Keratinocyte (primary cell): ENCODE results near the gene GALNT8. TPM values are rescaled to one million over a fixed set of nuclear protein-coding genes. Genes with fewer than 3 reads are reported as not detected.

Experiments
- DNase-seq: peaks from one replicate; pipeline ENCODE4 v3.0.0-alpha.2; 2011; ENCODE audit warnings: low read depth, missing footprints, low spot score
- FAIRE-seq: peaks from 2 replicates; lab custom pipeline; 2011; peaks lifted over from hg19 to GRCh38; lab: Jason Lieb, UNC
- H2AFZ ChIP-seq: 2 replicates; pipeline ENCODE4 v1.6.0; 2012; ENCODE audit warnings: low read length, control low read depth, inconsistent platforms; ENCODE audit not compliant: control insufficient read depth
- H3K27ac ChIP-seq: 2 replicates; pipeline ENCODE4 v1.5.1; 2011; ENCODE audit warnings: low read length; ENCODE audit not compliant: control insufficient read depth, insufficient read depth
- H3K27me3 ChIP-seq: 3 replicates; pipeline ENCODE4 v1.6.0; 2011; ENCODE audit warnings: low read length; ENCODE audit not compliant: control insufficient read depth, insufficient read depth; ENCODE audit errors: extremely low read depth
- H3K36me3 ChIP-seq, 2 experiments: 2 replicates in 1 of 2; 3 replicates in 1 of 2; pipeline ENCODE4 v1.5.1; 2011; ENCODE audit warnings: low read length in 2 of 2, mild to moderate bottlenecking in 1 of 2; ENCODE audit not compliant: control insufficient read depth in 2 of 2, insufficient read depth in 2 of 2; ENCODE audit errors: extremely low read depth in 1 of 2
- H3K4me1 ChIP-seq: 3 replicates; pipeline ENCODE4 v1.5.1; 2011; ENCODE audit warnings: low read length; ENCODE audit not compliant: control insufficient read depth, insufficient read depth; ENCODE audit errors: extremely low read depth
- H3K4me2 ChIP-seq: 3 replicates; pipeline ENCODE4 v1.6.0; 2011; ENCODE audit warnings: low read depth, low read length; ENCODE audit not compliant: control insufficient read depth, insufficient read depth; ENCODE audit errors: extremely low read depth
- H3K4me3 ChIP-seq, 3 experiments: fragments of 200-600 bp in 1 of 3; sonication (generic) in 1 of 3; 2 replicates in 2 of 3; 3 replicates in 1 of 3; pipeline ENCODE4 v1.5.1; 2011 to 2016; ENCODE audit warnings: low read length in 3 of 3, mild to moderate bottlenecking in 3 of 3, control low read depth in 2 of 3, inconsistent platforms in 1 of 3, low read depth in 1 of 3, mixed read lengths in 1 of 3, mixed run types in 1 of 3, moderate library complexity in 1 of 3; ENCODE audit not compliant: control insufficient read depth in 2 of 3, insufficient read depth in 2 of 3; ENCODE audit errors: extremely low read depth in 1 of 3
- H3K79me2 ChIP-seq: 2 replicates; pipeline ENCODE4 v1.6.0; 2012; ENCODE audit warnings: low read length; ENCODE audit not compliant: control insufficient read depth, insufficient read depth
- H3K9ac ChIP-seq: 3 replicates; pipeline ENCODE4 v1.6.0; 2011; ENCODE audit warnings: low read length; ENCODE audit not compliant: control insufficient read depth, insufficient read depth; ENCODE audit errors: extremely low read depth
- H3K9me1 ChIP-seq: 3 replicates; pipeline ENCODE4 v1.6.0; 2011; ENCODE audit warnings: low read length; ENCODE audit not compliant: control insufficient read depth, insufficient read depth; ENCODE audit errors: extremely low read depth
- H3K9me3 ChIP-seq: 2 replicates; pipeline ENCODE4 v1.5.1; 2012; ENCODE audit warnings: low read depth, low read length; ENCODE audit not compliant: control insufficient read depth
- H4K20me1 ChIP-seq: 3 replicates; pipeline ENCODE4 v1.6.0; 2011; ENCODE audit warnings: low read length; ENCODE audit not compliant: control insufficient read depth, insufficient read depth; ENCODE audit errors: extremely low read depth
- CTCF ChIP-seq, 3 experiments: IDR thresholded peaks in 1 of 3; conservative IDR thresholded peaks in 1 of 3; optimal IDR thresholded peaks in 1 of 3; 2 replicates in 2 of 3; 3 replicates in 1 of 3; pipeline versions ENCODE3 to v1.5.1; 2011; ENCODE audit warnings: low read length in 3 of 3, mild to moderate bottlenecking in 3 of 3, moderate library complexity in 2 of 3, control low read depth in 1 of 3, inconsistent platforms in 1 of 3; ENCODE audit not compliant: insufficient read depth in 2 of 3; ENCODE audit errors: extremely low read depth in 1 of 3
- EZH2 ChIP-seq: IDR thresholded peaks from one replicate; pipeline ENCODE4 v1.6.1; 2012; ENCODE audit warnings: inconsistent platforms, mild to moderate bottlenecking, low read length, moderate library complexity
- dilution Hi-C: fragments of 300-500 bp; cut with MboI; formaldehyde crosslinking; loops from one replicate; pipeline ENCODE4 v1.7.0; 2020; ENCODE audit warnings: low sequenced_read_pairs; ENCODE audit not compliant: extremely low pct_ligation_motif_present
- polyA plus RNA-seq, 5 experiments: library from polyadenylated mRNA; depleted of rRNA in 3 of 5; stranded (reverse) in 3 of 5; stranded (forward) in 1 of 5; unstranded in 1 of 5; fragments of >200 nt; gene quantifications; 1 replicate in 1 of 5; 2 replicates in 3 of 5; 3 replicates in 1 of 5; pipeline versions ENCODE4 v1.2.1 to v1.2.3, GENCODE V29; 2011 to 2012; ENCODE audit warnings: missing spikeins in 2 of 5, low read depth in 1 of 5, low replicate concordance in 1 of 5

Gene GALNT8
- polyA plus RNA-seq, 1 donor (not counting 4 experiments of a cell fraction or from before 2014, with no cell fraction given): 0.10 TPM

- no peak for DNase-seq
- H3K79me2 ChIP-seq: no peaks in the 10 kb centered on the region
- no peak for FAIRE-seq
- H3K9me1 ChIP-seq: no peaks in the 10 kb centered on the region
- no peak overlapping the region for H3K27ac ChIP-seq
- H4K20me1 ChIP-seq: no peaks in the 10 kb centered on the region
- H3K27me3 ChIP-seq: peaks cover 20% of the 10 kb centered on the region
- no peaks in the 10 kb centered on the region for H3K9me3 ChIP-seq
- dilution Hi-C loops: no loop called here
- no peaks in the 10 kb centered on the region for H3K4me1 ChIP-seq
- TF ChIP-seq EZH2 (no peak), CTCF (optimal IDR thresholded peaks at IDR 0.05 in 1 of 3, IDR thresholded peaks at IDR 0.05 in 1 of 3, conservative IDR thresholded peaks at IDR 0.05 in 1 of 3; ENCODE audit: extremely low read depth in 1 of 3, insufficient read depth in 2 of 3, low read length in 3 of 3) (no peak)
- no peaks in the 10 kb centered on the region for H3K36me3 ChIP-seq
- no peak overlapping the region for H2AFZ ChIP-seq
- no peak overlapping the region for H3K4me3 ChIP-seq
- no peak overlapping the region for H3K4me2 ChIP-seq
- H3K9ac ChIP-seq: no peak overlapping the region
Measured at GRCh38 chr12:4723226-4723625, 3.0 kb downstream of the GALNT8 start.

- dilution Hi-C loops: no loop called here
- Histone ChIP-seq H3K4me2 (no peak overlapping the region), H3K36me3 (no peaks in the 10 kb centered on the region), H3K4me1 (no peaks in the 10 kb centered on the region), H4K20me1 (no peaks in the 10 kb centered on the region), H2AFZ (no peak overlapping the region), H3K27me3 (peaks cover 16% of the 10 kb centered on the region), H3K79me2 (no peaks in the 10 kb centered on the region), H3K9me1 (no peaks in the 10 kb centered on the region), H3K9me3 (no peaks in the 10 kb centered on the region), H3K4me3 (no peak overlapping the region), H3K9ac (no peak overlapping the region), H3K27ac (no peak overlapping the region)
- TF ChIP-seq CTCF (optimal IDR thresholded peaks at IDR 0.05 in 1 of 3, IDR thresholded peaks at IDR 0.05 in 1 of 3, conservative IDR thresholded peaks at IDR 0.05 in 1 of 3; ENCODE audit: extremely low read depth in 1 of 3, insufficient read depth in 2 of 3, low read length in 3 of 3): no peak
- no peak for TF ChIP-seq EZH2
- DNase-seq (no peak), FAIRE-seq (no peak)
Measured at GRCh38 chr12:4725057-4725456, 4.9 kb downstream of the GALNT8 start.
